ENCODE measurements around the gene ZNRF1. TPM values are rescaled to one million over a fixed set of nuclear protein-coding genes. Genes with fewer than 3 reads are reported as not detected.

The ZNRF1 gene
- total RNA-seq, 1 donor from 2014 or later: 115 TPM

- Mint-ChIP-seq H3K9me3 (ENCODE audit: unreplicated experiment) (no peaks in the 10 kb centered on the region), H3K36me3 (ENCODE audit: low read depth, unreplicated experiment) (peaks cover 11% of the 10 kb centered on the region), H3K27me3 (ENCODE audit: unreplicated experiment) (peaks cover 34% of the 10 kb centered on the region), H3K27ac (ENCODE audit: unreplicated experiment) (no peak overlapping the region), H3K4me3 (ENCODE audit: unreplicated experiment) (peak overlapping the region; percentile 59), H3K4me1 (ENCODE audit: unreplicated experiment) (peaks cover 38% of the 10 kb centered on the region)
- no peak for TF ChIP-seq CTCF (IDR thresholded peaks at IDR 0.05; ENCODE audit: unreplicated experiment)
- DNase-seq (ENCODE audit: low spot score): no peak
Measured at GRCh38 chr16:75113541-75114121, 114.8 kb downstream of the ZNRF1 start.

- Mint-ChIP-seq H3K36me3 (ENCODE audit: low read depth, unreplicated experiment) (peaks cover 10% of the 10 kb centered on the region), H3K9me3 (ENCODE audit: unreplicated experiment) (no peaks in the 10 kb centered on the region), H3K4me1 (ENCODE audit: unreplicated experiment) (peaks cover 36% of the 10 kb centered on the region), H3K27me3 (ENCODE audit: unreplicated experiment) (peaks cover 34% of the 10 kb centered on the region), H3K27ac (ENCODE audit: unreplicated experiment) (no peak overlapping the region), H3K4me3 (ENCODE audit: unreplicated experiment) (no peak overlapping the region)
- DNase-seq (ENCODE audit: low spot score): no peak
- no peak for TF ChIP-seq CTCF (IDR thresholded peaks at IDR 0.05; ENCODE audit: unreplicated experiment)
Measured at GRCh38 chr16:75114179-75114945, 115.5 kb downstream of the ZNRF1 start.

GRCh38 chr16:75114946-75115825, 116.4 kb downstream of the ZNRF1 start:
- no peak for TF ChIP-seq CTCF (IDR thresholded peaks at IDR 0.05; ENCODE audit: unreplicated experiment)
- no peak for DNase-seq (ENCODE audit: low spot score)
- Mint-ChIP-seq H3K27ac (ENCODE audit: unreplicated experiment) (no peak overlapping the region), H3K9me3 (ENCODE audit: unreplicated experiment) (no peaks in the 10 kb centered on the region), H3K36me3 (ENCODE audit: low read depth, unreplicated experiment) (peaks cover 5% of the 10 kb centered on the region), H3K4me1 (ENCODE audit: unreplicated experiment) (peaks cover 28% of the 10 kb centered on the region), H3K27me3 (ENCODE audit: unreplicated experiment) (peaks cover 31% of the 10 kb centered on the region), H3K4me3 (ENCODE audit: unreplicated experiment) (no peak overlapping the region)

- H3K4me1 Mint-ChIP-seq (ENCODE audit: unreplicated experiment): peaks cover 19% of the 10 kb centered on the region
- H3K9me3 Mint-ChIP-seq (ENCODE audit: unreplicated experiment): no peaks in the 10 kb centered on the region
- peaks cover 26% of the 10 kb centered on the region for H3K27me3 Mint-ChIP-seq (ENCODE audit: unreplicated experiment)
- peak within 1 kb of the TSS; percentile 31 for H3K27ac Mint-ChIP-seq (ENCODE audit: unreplicated experiment)
- H3K36me3 Mint-ChIP-seq (ENCODE audit: low read depth, unreplicated experiment): peaks cover 2% of the 10 kb centered on the region
- TF ChIP-seq CTCF (IDR thresholded peaks at IDR 0.05; ENCODE audit: unreplicated experiment): no peak
- no peak for DNase-seq (ENCODE audit: low spot score)
- H3K4me3 Mint-ChIP-seq (ENCODE audit: unreplicated experiment): peak within 1 kb of the TSS; percentile 53
Measured at GRCh38 chr16:75116081-75116910, 117.5 kb downstream of the ZNRF1 start, which contains the start of gene LDHD. LDHD (minus strand) TSS chr16:75116780; CDS start chr16:75116720, 60 bp downstream.
